IPS DF 6.9 (cell line): Measurements from ENCODE around the gene WASF2.
"Not testable (repeated sequence)": the region's sequence is repeated elsewhere in the genome, so short reads cannot be mapped to it uniquely, and the experiment has no call there.

Source experiments
- DNase-seq: peaks from one replicate; pipeline ENCODE4 v3.0.0-alpha.2; 2013; ENCODE audit warnings: low read depth, low spot score
- H3K27ac ChIP-seq: one replicate; pipeline ENCODE4 v1.5.1; 2013; ENCODE audit warnings: low read length, control low read depth
- H3K27me3 ChIP-seq: 2 replicates; pipeline ENCODE4 v1.6.1; 2013; ENCODE audit warnings: mild to moderate bottlenecking, low read length; ENCODE audit not compliant: control insufficient read depth, insufficient read depth
- H3K36me3 ChIP-seq: 2 replicates; pipeline ENCODE4 v1.6.1; 2013; ENCODE audit warnings: low read length; ENCODE audit not compliant: control insufficient read depth, insufficient read depth
- H3K4me1 ChIP-seq: 2 replicates; pipeline ENCODE4 v1.6.1; 2013; ENCODE audit warnings: low read length; ENCODE audit not compliant: control insufficient read depth, insufficient read depth
- H3K4me3 ChIP-seq: 2 replicates; pipeline ENCODE4 v1.5.1; 2013; ENCODE audit warnings: mild to moderate bottlenecking, low read length
- H3K9me3 ChIP-seq: 2 replicates; pipeline ENCODE4 v1.6.1; 2013; ENCODE audit warnings: low read length, inconsistent platforms; ENCODE audit not compliant: control insufficient read depth, insufficient read depth
- WGBS: extraction: QIAGEN DNeasy Blood & Tissue Kit; methylation state at CpG from one replicate; pipeline ENCODE4 v1.1.7; 2013; ENCODE audit warnings: mixed read lengths, missing lambda C conversion rate; ENCODE audit not compliant: insufficient read length, insufficient coverage; 5-methylcytosine and 5-hydroxymethylcytosine counted together

The WASF2 gene

DNA sequence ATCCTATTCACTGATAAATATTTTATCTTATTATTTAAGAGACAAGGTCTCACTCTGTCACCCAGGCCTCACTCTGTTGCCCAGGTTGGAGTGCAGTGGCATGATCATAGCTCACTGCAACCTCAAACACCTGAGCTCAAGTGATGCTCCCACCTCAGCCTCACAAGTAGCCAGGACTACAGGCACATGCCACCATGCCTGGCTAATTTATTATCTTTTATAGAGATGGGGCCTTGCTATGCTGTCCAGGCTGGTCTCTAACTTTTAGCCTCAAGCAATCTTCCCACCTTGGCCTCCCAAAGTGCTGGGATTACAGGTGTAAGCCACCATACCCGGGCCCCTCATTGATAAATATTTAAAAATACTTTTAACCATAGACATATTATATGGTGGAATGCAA is 57.2 kb downstream of the WASF2 start:
- not testable (repeated sequence) for H3K9me3 ChIP-seq, H3K4me3 ChIP-seq, H3K27ac ChIP-seq, H3K36me3 ChIP-seq, DNase-seq, H3K4me1 ChIP-seq, H3K27me3 ChIP-seq
- no CpG with 5 or more reads among the region's 1 CpG for WGBS

DNA sequence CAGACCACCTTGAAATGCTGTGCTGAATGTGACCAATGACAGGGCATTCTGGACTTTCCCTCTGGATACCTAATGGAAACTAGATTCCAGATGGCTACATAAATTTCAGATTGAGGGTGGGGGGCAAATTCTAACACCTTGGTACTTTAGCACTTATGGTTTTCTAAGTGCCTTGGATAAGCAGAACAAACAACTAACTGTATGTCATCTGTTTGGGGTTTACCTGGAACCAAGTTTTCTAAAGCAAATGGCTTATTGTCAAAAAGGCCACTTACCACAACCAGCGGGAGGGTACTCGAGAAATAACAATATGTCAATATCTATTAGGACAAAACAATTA is 58.4 kb downstream of the WASF2 start:
- Histone ChIP-seq H3K36me3 (no peaks in the 10 kb centered on the region), H3K4me1 (peaks cover 2% of the 10 kb centered on the region; the same call in 1 of the 2 replicates), H3K27ac (no peak overlapping the region), H3K9me3 (no peaks in the 10 kb centered on the region), H3K27me3 (no peaks in the 10 kb centered on the region), H3K4me3 (no peak overlapping the region)
- no peak for DNase-seq
- no CpG with 5 or more reads among the region's 2 CpGs for WGBS

DNA sequence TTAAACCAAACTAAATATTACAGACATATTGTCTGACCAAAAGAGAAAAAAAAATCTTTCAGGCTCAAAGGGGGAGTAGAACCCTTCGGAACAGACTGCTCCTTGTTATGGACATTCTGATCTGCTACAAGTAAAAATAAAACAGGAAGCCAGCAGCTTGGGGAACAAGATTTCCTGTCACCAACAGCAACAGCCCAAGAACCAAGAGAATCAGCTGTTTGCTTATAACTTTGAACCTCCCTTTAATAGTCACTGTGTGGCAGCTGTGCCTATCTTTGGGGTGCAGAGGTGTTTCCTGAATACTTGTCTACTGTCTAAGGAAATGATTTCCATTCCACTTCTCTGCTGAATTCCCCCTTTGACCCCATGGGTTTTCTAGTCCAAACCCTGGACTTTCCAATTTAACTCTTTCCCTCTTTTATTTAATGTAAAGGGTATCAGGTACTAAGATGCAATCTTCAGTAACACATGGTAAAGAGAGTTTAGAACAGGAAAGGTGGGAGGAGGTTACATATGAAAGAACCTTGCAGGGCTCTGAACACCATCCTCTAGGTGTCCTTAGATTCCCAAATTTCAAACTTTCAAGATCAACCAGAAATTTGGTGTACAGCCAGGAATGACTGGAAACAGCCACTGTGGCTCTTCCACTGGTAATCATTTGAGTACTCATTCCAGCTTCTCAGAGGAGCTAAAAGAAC is 58.9 kb downstream of the WASF2 start:
- WGBS = no CpG with 5 or more reads among the region's 1 CpG
- H3K4me1 ChIP-seq = peaks cover 2% of the 10 kb centered on the region; the same call in 1 of the 2 replicates
- no peaks in the 10 kb centered on the region for H3K9me3 ChIP-seq
- H3K27me3 ChIP-seq = no peaks in the 10 kb centered on the region
- no peak overlapping the region for H3K27ac ChIP-seq
- H3K36me3 ChIP-seq = no peaks in the 10 kb centered on the region
- no peak for DNase-seq
- H3K4me3 ChIP-seq = no peak overlapping the region

DNA sequence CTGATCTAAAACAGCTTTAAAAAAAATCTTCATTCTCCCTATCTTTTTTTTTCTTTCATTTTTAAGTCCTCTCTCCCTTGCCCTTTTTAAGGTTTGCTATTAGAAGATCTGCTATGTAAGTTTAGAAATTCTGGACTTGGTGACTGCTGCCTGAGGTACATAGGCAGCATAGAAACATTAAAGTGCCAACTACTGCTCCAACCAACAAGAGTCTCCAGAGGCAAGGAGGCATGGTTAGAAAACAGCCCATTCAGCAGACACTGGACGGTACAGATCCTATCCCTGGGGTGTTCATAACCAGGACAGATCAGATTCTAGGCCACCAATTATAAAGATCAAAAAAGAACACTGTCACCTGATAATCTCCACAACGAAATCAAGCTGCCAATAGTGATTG is 60.9 kb downstream of the WASF2 start:
- no CpG with 5 or more reads among the region's 2 CpGs for WGBS
- no peak for DNase-seq
- Histone ChIP-seq H3K9me3 (no peaks in the 10 kb centered on the region), H3K4me1 (peaks cover 2% of the 10 kb centered on the region; the same call in 1 of the 2 replicates), H3K27ac (peak overlapping the region; percentile 48), H3K36me3 (no peaks in the 10 kb centered on the region), H3K4me3 (no peak overlapping the region), H3K27me3 (no peaks in the 10 kb centered on the region)

DNA sequence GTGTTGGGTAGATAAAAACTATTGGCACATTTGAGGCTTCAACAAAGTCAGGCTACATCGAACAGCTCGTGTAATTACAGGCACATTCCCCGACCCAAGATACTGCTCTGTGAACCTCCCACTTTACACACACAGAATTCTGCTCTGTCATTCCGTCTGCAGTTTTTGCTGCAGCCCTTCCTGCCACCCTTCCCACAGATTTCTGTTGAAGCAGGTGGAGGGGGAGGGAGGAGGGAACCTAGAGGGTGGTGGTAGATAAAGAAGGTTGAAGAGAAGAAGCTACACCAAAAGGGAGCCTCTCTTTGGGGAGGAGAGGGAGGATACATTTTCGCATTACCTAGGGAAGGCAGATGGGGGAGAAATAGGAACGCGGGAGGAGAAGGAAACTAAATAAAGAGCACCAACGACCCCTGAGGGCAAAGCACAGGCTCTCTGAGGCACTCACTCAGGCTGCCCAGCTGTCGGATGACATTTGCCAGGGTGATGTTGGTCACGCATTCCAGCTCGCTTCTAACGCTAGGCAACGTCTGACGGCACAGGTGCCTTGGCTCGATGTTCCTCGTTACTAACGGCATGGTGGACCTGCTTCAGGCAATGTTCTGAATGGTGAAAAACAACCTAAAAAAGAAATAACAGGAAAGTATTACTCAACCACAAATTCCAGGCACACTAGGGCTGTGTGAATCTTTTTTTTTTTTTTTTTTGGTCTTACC is 61.5 kb downstream of the WASF2 start:
- Histone ChIP-seq H3K36me3 (no peaks in the 10 kb centered on the region), H3K9me3 (no peaks in the 10 kb centered on the region), H3K27me3 (no peaks in the 10 kb centered on the region), H3K27ac (no peak overlapping the region), H3K4me1 (peaks cover 2% of the 10 kb centered on the region; the same call in 1 of the 2 replicates), H3K4me3 (no peak overlapping the region)
- DNase-seq = no peak
- no CpG with 5 or more reads among the region's 17 CpGs for WGBS

DNA sequence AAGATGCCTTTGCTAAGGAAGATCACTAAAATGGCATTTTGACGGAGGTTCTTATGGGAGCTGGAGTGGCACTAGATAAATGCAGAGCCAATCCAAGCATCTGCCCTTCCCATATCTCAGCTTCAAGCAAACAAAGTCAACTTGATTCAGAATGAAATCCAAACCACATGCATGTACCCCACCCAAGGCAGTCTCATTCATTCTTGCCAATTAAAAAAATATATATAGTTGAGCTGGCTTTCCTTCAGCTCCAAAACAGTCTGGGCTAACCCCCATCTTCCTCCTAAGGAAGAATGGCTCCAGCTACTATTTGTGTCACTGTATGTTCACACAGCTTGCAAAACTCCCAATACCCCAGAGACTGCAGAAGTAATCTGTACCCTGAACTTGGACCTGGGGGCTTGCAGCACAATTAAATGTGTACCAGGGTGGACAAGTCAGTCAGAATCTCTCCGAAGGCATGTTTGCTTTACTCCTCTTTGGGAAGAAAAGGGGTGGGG is 62.1 kb downstream of the WASF2 start:
- Histone ChIP-seq H3K9me3 (no peaks in the 10 kb centered on the region), H3K4me3 (no peak overlapping the region), H3K4me1 (peaks cover 2% of the 10 kb centered on the region; the same call in 1 of the 2 replicates), H3K36me3 (no peaks in the 10 kb centered on the region), H3K27ac (no peak overlapping the region), H3K27me3 (no peaks in the 10 kb centered on the region)
- WGBS = no CpG with 5 or more reads among the region's 2 CpGs
- DNase-seq = no peak

DNA sequence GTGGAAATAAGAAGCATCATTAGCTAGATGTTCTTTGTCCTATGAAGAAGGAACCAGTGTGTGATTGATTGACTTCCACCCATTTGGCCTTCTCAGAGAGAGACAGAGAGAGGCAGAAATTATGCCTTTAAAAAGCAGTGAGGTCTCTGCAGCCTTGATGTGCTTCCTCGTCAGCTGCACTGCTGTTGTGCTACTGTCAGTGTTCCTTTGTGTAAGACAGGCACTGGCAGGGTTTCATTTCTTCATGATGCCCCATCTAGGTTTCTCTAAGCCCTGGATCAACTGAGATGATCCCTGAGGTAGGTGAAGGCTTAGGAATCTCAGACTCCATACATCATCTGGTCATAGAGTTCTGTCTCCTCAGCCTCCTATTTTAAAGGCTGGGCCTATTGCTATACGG is 62.6 kb downstream of the WASF2 start:
- no peak for DNase-seq
- no peaks in the 10 kb centered on the region for H3K27me3 ChIP-seq
- peaks cover 2% of the 10 kb centered on the region; the same call in 1 of the 2 replicates for H3K4me1 ChIP-seq
- H3K4me3 ChIP-seq = no peak overlapping the region
- no peaks in the 10 kb centered on the region for H3K9me3 ChIP-seq
- H3K36me3 ChIP-seq = no peaks in the 10 kb centered on the region
- H3K27ac ChIP-seq = no peak overlapping the region
- no CpG with 5 or more reads among the region's 2 CpGs for WGBS

DNA sequence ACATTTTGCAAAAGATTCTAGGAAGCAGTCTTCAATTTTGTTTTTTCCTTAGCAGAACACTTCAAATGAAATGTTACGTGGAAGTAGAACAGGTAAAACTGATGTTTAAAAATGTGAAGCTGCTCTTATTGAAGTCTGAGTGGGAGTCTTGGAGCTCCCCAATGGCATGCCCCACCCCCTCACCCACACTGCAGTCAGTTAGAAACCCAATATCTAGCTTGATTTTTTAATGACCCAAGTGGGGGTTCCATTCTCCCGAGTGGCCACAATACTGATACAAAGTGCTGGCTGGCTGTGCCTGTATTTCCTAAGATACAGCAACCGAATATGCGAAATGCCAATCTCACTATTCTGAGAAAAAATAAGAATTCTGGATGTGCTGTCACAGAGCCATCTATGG is 66.3 kb downstream of the WASF2 start:
- WGBS = no CpG with 5 or more reads among the region's 4 CpGs
- peaks cover 1% of the 10 kb centered on the region; the same call in 1 of the 2 replicates for H3K4me1 ChIP-seq

DNA sequence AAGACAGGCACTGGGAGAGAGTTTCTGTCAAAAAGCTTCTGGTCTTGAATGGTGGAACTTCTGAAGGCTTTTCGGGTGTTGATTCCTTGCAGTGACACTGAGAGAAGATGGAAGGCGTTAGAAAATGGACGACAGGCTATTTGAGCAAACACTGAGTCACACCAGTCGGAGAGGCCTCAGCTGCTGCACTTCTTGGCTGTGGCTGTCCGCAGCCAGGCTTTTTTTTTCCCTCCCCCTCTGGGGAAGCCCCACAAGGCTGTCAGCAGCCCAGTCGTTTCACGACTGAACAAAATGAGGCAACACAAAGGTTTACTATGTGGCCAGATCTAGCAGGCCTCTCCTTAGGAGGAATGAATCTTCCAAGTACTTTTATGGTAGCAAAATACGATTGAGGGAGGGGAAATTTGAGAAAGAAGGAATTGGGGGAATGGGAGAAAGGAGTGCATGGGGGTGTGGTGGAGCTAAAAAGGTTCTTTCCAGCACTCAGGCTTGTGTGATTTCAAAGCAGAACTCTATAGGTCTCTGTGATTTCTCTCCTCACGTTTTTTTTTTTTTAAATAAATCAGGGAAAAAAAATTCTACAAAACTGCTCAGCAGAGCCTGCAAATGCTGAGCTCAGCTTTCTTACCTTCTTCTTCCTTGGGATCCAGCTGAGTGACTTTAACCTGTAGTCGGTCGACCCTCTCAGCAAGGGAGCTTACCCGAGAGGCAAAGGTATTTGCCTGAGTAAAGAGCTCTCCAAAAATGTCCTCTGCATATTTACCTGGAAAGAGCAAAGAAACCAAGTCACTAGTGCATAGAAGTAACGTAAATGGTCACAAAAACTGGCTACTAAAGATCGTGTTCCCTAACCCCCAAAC is 71.4 kb downstream of the WASF2 start:
- H3K9me3 ChIP-seq = no peaks in the 10 kb centered on the region
- H3K4me1 ChIP-seq = peaks cover 1% of the 10 kb centered on the region; the same call in 1 of the 2 replicates
- 100% methylated on average over 1 of the region's 14 CpGs for WGBS
- H3K27ac ChIP-seq = no peak overlapping the region
- H3K27me3 ChIP-seq = no peaks in the 10 kb centered on the region
- peaks cover 6% of the 10 kb centered on the region; the same call in 1 of the 2 replicates for H3K36me3 ChIP-seq
- DNase-seq = no peak
- no peak overlapping the region for H3K4me3 ChIP-seq

More for the DNA sequence above, 66.3 kb downstream of the WASF2 start:
- no peak overlapping the region for H3K27ac ChIP-seq
- no peak for DNase-seq
- H3K36me3 ChIP-seq = no peaks in the 10 kb centered on the region
- no peaks in the 10 kb centered on the region for H3K9me3 ChIP-seq
- no peak overlapping the region for H3K4me3 ChIP-seq
- no peaks in the 10 kb centered on the region for H3K27me3 ChIP-seq

DNA sequence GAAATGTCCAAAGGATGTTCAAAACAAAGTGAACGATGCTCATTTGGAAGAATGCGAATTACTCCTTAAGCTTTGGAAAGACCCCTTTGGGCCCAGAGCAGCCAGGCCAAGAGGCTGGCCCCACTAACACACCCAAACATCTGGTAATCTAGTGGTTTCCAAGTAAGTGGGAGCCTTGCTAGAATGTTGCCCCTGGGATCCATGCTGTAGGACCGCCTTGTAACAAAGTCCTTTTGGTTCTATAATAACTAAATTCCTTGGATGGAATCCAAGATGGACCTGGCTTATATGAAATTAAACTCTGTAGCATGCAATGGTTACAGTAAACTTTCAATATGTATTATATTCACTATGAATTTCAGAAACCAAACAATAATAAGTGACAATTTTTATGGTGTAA is 72.3 kb downstream of the WASF2 start:
- Histone ChIP-seq H3K4me1 (peaks cover 1% of the 10 kb centered on the region; the same call in 1 of the 2 replicates), H3K27me3 (no peaks in the 10 kb centered on the region), H3K36me3 (peaks cover 9% of the 10 kb centered on the region; the same call in 1 of the 2 replicates), H3K9me3 (no peaks in the 10 kb centered on the region), H3K27ac (no peak overlapping the region), H3K4me3 (no peak overlapping the region)
- no CpG with 5 or more reads among the region's 3 CpGs for WGBS
- DNase-seq = no peak
